Upper lobe of left lung (tissue), 4 donors: ENCODE data around the gene CST9L.

ENCODE experiments used
- CTCF ChIP-seq, 6 experiments: fragments of 450-650 bp in 4 of 6; fragments of 200-600 bp in 2 of 6; sonication (generic) in 2 of 6; IDR thresholded peaks; one replicate each; pipeline ENCODE4 v1.5.1; 2016 to 2019; ENCODE audit warnings: antibody characterized with exemption in 6 of 6
- POLR2A ChIP-seq, 4 donors: fragments of 450-650 bp; IDR thresholded peaks; one replicate each; pipeline ENCODE4 v1.5.1; 2016 to 2017; ENCODE audit warnings: antibody characterized with exemption in 4 of 4, mild to moderate bottlenecking in 2 of 4
- POLR2AphosphoS5 ChIP-seq, 2 donors: sonication (generic); formaldehyde crosslinking; IDR thresholded peaks; one replicate each; pipeline ENCODE4 v1.5.1; 2017; ENCODE audit warnings: antibody characterized with exemption in 2 of 2

- no peak for TF ChIP-seq CTCF (IDR thresholded peaks at IDR 0.05)
- TF ChIP-seq POLR2AphosphoS5 (IDR thresholded peaks at IDR 0.05), result no peak
- TF ChIP-seq POLR2A (IDR thresholded peaks at IDR 0.05), result no peak
Measured at GRCh38 chr20:23528867-23529431, 39.3 kb downstream of the CST9L start.
